HG03457 (cell line): ENCODE measurements around the gene OR52E8.

ENCODE experiments used
- ATAC-seq: cut with Tn5 transposase; IDR thresholded peaks from one replicate; pipeline ENCODE4 v1.9.1; 2021; ENCODE audit warnings: moderate number of reproducible peaks; ENCODE audit not compliant: unreplicated experiment

The OR52E8 gene

DNA sequence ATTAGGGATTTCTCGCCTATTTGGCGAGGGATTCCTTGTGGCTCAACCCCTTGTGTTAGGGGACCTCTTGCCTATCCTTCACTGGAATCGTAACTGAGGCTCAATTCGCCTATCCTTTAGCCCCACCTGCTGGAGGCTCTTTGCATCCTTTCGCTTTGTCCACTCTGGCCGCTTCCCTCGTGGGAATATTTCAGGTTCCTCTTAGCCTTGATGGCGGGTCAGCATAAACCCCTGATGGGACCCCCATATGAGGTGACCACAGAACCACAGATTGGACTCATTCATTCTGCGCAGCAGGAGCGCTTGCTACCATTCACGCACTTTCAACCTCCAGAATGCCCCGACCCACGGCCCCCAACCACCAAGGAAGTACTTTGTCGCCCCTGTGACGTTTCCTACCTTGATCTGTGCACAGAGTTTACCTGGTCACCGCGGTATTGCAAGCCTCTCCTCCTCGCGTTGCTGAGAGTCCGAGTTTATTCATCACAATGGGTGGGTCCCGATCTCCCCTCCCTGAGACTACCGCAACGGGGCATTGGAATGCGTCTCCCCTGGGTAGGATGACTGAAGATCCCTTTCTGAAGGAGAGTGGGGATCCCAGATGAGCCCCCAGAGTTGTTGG is 48.9 kb downstream of the OR52E8 start, which contains the start of gene OR52N2:
Gene OR52N2 (plus strand): TSS at position 425 of the 622 bp plus-strand sequence. CDS start 11,412 bp downstream, outside the sequence.
- ATAC-seq = peak; percentile 76

- ATAC-seq = no peak
Observed at GRCh38 chr11:5807580-5807979, 49.9 kb downstream of the OR52E8 start.
